Mucosa of rectum (tissue), 2 donors: ENCODE measurements around the gene MYF6.

Source experiments
- H3K27ac ChIP-seq, 2 donors: one replicate each; pipeline ENCODE4 v1.7.0; 2013; ENCODE audit warnings: inconsistent platforms in 2 of 2, low read depth in 2 of 2, low read length in 2 of 2
- H3K27me3 ChIP-seq, 2 donors: one replicate each; pipeline ENCODE4 v1.7.0; 2013; ENCODE audit warnings: low read length in 2 of 2; ENCODE audit not compliant: control insufficient read depth in 2 of 2, insufficient read depth in 2 of 2
- H3K36me3 ChIP-seq, 2 donors: one replicate each; pipeline ENCODE4 v1.7.0; 2013; ENCODE audit warnings: low read length in 2 of 2; ENCODE audit not compliant: control insufficient read depth in 2 of 2, insufficient read depth in 2 of 2
- H3K4me1 ChIP-seq, 2 donors: one replicate each; pipeline ENCODE4 v1.7.0; 2013; ENCODE audit warnings: low read length in 2 of 2, mild to moderate bottlenecking in 1 of 2; ENCODE audit not compliant: control insufficient read depth in 2 of 2, insufficient read depth in 2 of 2
- H3K4me3 ChIP-seq, 2 donors: one replicate each; pipeline ENCODE4 v1.7.0; 2013; ENCODE audit warnings: low read length in 2 of 2
- H3K9ac ChIP-seq, 2 donors: one replicate each; pipeline ENCODE4 v1.7.0; 2013; ENCODE audit warnings: low read length in 2 of 2, low read depth in 1 of 2, mild to moderate bottlenecking in 1 of 2
- H3K9me3 ChIP-seq, 2 donors: one replicate each; pipeline ENCODE4 v1.7.0; 2013; ENCODE audit warnings: low read length in 2 of 2; ENCODE audit not compliant: control insufficient read depth in 2 of 2
- donor health status: healthy.
- donor health status: Normal muscosa, but diverticular disease.

MYF6 gene

DNA sequence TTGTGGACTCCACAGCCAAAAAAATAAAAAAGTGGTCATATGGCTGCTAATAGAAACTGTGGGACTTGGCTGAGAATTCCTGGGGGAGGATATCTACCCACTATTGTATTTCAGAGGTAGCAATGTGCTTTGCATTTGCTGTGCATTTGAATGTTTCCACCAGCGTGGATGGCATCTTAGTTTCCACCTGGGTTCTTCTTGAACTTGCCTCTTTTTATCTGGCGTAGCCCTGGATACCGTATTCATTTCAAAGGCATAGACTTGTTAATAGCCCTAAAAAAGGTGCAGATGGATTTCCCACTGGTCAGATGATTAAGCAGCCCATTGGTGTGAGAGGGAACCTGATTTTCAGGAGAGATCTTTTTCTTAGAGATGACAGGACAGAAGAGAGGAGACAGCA lies 7.4 kb downstream of the MYF6 start:
- peaks cover 0 to 9% of the 10 kb centered on the region in 2 donors for H3K27me3 ChIP-seq
- no peak overlapping the region for H3K4me3 ChIP-seq
- H3K4me1 ChIP-seq: no peaks in the 10 kb centered on the region
- no peaks in the 10 kb centered on the region for H3K9me3 ChIP-seq
- no peak overlapping the region for H3K9ac ChIP-seq
- no peak overlapping the region for H3K27ac ChIP-seq
- no peaks in the 10 kb centered on the region for H3K36me3 ChIP-seq

DNA sequence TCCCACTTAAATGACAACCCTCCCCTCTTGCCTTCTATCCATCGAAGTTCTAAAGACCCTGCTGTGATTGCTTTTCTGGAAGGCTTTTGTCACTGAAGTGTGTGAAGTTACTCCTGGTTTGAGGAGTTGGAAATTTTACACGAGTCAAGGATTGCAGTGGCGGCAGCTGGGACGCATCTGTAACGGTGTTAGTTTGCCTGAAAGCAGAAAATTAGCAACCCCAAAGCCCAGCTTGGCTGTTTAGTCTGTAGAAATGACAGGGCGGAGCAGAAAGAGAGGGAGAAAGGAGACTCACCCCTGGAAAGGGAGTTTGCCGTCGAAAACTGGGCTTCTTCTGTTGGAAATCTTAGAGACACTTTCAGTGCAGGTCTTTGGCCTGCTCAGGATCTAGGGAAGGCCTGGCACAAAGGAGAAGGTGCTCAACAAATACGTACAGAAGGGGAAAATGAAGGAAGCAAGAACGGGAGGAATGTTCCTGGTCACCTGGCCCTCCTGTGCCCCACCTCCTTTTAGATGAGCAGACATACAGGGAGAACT lies 8.3 kb downstream of the MYF6 start:
- peaks cover 0 to 9% of the 10 kb centered on the region in 2 donors for H3K27me3 ChIP-seq

DNA sequence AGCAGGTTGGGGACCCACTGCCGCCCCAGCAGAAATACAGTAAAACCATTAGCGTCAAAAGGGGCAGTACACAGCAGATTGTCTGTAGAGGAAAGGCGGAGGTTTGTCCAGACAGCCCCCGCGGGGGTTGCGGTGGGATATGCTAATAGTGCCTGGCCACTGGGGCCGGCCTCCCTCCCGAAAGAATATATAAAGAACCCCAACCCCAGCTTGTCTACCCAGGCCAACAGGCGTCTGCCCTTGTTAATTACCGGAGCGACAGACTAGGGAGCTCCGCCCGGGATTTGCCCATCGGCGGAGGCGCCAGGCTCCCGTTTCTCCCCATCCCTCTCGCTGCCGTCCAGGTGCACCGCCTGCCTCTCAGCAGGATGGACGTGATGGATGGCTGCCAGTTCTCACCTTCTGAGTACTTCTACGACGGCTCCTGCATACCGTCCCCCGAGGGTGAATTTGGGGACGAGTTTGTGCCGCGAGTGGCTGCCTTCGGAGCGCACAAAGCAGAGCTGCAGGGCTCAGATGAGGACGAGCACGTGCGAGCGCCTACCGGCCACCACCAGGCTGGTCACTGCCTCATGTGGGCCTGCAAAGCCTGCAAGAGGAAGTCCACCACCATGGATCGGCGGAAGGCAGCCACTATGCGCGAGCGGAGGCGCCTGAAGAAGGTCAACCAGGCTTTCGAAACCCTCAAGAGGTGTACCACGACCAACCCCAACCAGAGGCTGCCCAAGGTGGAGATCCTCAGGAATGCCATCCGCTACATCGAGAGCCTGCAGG lies 9.4 kb downstream of the MYF6 start, which contains the start of gene MYF5:
MYF5 (plus strand) TSS at position 217 of the 774 bp plus-strand sequence; CDS start at position 369, 152 bp downstream.
- H3K9me3 ChIP-seq: no peaks in the 10 kb centered on the region
- no peak within 1 kb of the TSS for H3K9ac ChIP-seq
- H3K4me1 ChIP-seq: no peaks in the 10 kb centered on the region
- no peak within 1 kb of the TSS for H3K27ac ChIP-seq
- no peaks in the 10 kb centered on the region for H3K36me3 ChIP-seq
- H3K4me3 ChIP-seq: no peak within 1 kb of the TSS
- H3K27me3 ChIP-seq: peaks cover 0 to 9% of the 10 kb centered on the region in 2 donors

More for the DNA sequence above, 8.3 kb downstream of the MYF6 start:
- Histone ChIP-seq H3K4me1 (no peaks in the 10 kb centered on the region), H3K27ac (no peak overlapping the region), H3K9me3 (no peaks in the 10 kb centered on the region), H3K9ac (no peak overlapping the region), H3K4me3 (no peak overlapping the region), H3K36me3 (no peaks in the 10 kb centered on the region)

- Histone ChIP-seq H3K27me3 (peaks cover 0 to 9% of the 10 kb centered on the region in 2 donors), H3K4me1 (no peaks in the 10 kb centered on the region), H3K4me3 (no peak overlapping the region), H3K9ac (no peak overlapping the region), H3K36me3 (no peaks in the 10 kb centered on the region), H3K9me3 (no peaks in the 10 kb centered on the region), H3K27ac (no peak overlapping the region)
These were observed 10.4 kb downstream of the MYF6 start for GRCh38 chr12:80717856-80718255.

DNA sequence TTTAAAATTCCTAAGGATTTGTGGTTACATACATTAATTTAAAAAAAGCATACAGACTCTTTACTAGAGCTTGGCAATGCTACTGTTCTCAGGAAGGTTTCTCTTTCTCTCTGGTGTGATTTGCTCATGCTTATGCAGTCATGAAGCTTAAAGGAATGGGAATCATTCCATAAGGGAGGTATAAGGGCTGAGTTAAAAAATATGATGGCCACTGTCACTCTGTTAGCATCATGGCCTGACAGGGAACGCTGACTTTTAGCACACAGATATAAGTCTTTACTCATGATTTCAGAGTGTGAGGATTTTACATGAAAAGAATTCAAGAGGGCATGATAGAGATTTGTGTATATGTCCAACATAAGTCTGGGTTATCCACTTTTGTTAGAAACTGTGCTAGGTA lies 13.1 kb downstream of the MYF6 start:
- no peak overlapping the region for H3K27ac ChIP-seq
- peaks cover 0 to 5% of the 10 kb centered on the region in 2 donors for H3K27me3 ChIP-seq
- no peak overlapping the region for H3K4me3 ChIP-seq

DNA sequence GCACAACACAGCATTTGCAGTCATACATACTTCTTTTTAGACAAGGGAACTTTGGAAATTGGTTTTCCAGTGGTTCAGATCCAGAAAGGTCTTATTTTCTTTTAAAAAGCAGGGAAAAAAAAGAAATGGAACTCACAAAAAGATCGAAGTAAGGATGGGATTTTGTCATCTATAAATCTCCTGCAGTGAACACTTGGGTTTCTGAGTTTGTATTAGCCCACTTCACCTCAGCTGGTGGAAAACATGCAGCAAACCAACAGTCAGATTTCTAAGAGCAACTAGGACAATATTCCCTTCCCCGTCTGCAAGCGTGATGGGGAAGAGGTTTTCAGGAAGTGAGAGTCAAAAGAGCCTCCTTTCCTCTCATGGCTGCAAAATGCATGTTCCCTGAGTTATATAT lies 13.9 kb downstream of the MYF6 start:
- no peaks in the 10 kb centered on the region for H3K27me3 ChIP-seq
- H3K9me3 ChIP-seq: no peaks in the 10 kb centered on the region
- H3K36me3 ChIP-seq: no peaks in the 10 kb centered on the region
- no peak overlapping the region for H3K27ac ChIP-seq
- H3K4me3 ChIP-seq: no peak overlapping the region
- no peaks in the 10 kb centered on the region for H3K4me1 ChIP-seq
- H3K9ac ChIP-seq: no peak overlapping the region

More for the DNA sequence above, 13.1 kb downstream of the MYF6 start:
- no peak overlapping the region for H3K9ac ChIP-seq
- no peaks in the 10 kb centered on the region for H3K4me1 ChIP-seq
- no peaks in the 10 kb centered on the region for H3K36me3 ChIP-seq
- H3K9me3 ChIP-seq: no peaks in the 10 kb centered on the region

DNA sequence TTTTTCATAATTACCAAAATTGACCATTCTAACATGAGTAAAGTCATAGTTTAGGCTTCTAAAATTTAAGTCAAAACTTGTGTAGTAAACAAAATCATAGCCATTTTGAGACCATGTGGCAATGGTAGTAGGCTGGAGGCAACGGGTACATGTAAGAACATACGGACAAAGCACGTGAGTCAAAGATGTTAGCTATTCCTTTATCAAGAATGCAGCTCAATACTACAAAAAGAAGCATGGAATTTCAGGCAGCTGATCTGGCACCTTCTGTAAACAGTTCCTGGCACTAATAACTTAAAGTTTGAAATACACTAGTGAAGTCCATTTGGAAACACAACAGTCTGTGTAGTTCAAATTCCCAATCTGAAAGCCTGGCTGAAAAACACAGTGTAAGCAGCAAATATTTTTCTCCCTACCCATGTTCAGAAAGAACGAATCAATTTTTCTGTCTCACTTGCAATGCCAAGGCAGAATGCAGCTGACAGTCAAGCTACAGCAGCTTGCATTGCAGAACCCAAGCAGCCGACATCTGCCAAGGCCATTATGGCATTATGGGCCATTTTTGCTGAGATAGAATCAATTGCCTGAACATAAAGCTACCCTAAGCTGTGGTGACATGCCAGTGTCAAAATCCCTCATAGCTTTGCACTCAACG lies 38.5 kb downstream of the MYF6 start:
- Histone ChIP-seq H3K9ac (no peak overlapping the region), H3K4me1 (no peaks in the 10 kb centered on the region), H3K27ac (no peak overlapping the region), H3K27me3 (no peaks in the 10 kb centered on the region), H3K9me3 (no peaks in the 10 kb centered on the region), H3K4me3 (no peak overlapping the region), H3K36me3 (no peaks in the 10 kb centered on the region)

GRCh38 chr12:80747800-80748199 lies 40.4 kb downstream of the MYF6 start:
- H3K4me1 ChIP-seq: no peaks in the 10 kb centered on the region
- no peaks in the 10 kb centered on the region for H3K36me3 ChIP-seq
- no peak overlapping the region for H3K9ac ChIP-seq
- H3K27me3 ChIP-seq: no peaks in the 10 kb centered on the region
- H3K27ac ChIP-seq: no peak overlapping the region
- H3K9me3 ChIP-seq: no peaks in the 10 kb centered on the region
- H3K4me3 ChIP-seq: no peak overlapping the region

DNA sequence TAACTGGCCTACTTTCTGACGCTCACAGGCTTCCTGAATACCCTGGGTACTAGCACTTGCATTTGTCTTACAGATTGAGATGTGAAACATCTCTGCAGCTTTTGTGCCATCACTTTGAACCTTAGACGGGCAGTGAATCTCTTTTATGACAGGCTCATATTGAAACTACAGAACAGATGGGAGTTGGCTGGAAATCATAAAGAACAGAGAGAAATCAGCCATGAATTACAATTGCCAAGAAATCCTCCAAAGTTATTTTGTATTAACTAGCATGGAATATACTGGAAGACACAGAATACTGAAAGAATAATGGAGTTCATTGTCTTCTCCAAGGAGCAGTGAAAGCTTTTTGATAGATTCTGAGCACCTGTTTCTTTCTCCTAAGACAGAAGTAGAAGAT lies 42.0 kb downstream of the MYF6 start:
- H3K27me3 ChIP-seq: no peaks in the 10 kb centered on the region
- H3K36me3 ChIP-seq: no peaks in the 10 kb centered on the region
- no peak overlapping the region for H3K27ac ChIP-seq
- no peaks in the 10 kb centered on the region for H3K9me3 ChIP-seq
- no peaks in the 10 kb centered on the region for H3K4me1 ChIP-seq
- H3K9ac ChIP-seq: no peak overlapping the region
- no peak overlapping the region for H3K4me3 ChIP-seq

DNA sequence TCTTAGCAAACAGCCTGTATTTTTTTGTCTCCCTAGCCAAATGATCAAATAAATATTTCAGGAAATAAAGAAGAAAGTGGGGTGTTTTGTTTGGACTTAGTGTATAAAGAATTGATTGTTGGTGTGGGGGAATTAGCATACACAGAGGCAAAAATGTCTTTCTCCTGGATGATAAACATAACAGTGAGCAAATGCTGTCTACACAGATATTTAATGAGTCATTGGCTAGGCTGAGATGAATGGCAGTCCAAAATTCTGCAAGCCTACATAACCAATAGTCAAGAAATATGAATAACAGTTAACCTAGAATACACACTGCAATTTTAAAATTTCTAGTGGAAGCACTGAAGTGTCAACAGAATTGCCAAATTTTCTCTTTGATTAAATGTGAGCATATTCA lies 45.0 kb downstream of the MYF6 start:
- no peaks in the 10 kb centered on the region for H3K36me3 ChIP-seq
- H3K27ac ChIP-seq: no peak overlapping the region
- no peak overlapping the region for H3K4me3 ChIP-seq
- H3K9me3 ChIP-seq: no peaks in the 10 kb centered on the region
- no peaks in the 10 kb centered on the region for H3K4me1 ChIP-seq
- no peaks in the 10 kb centered on the region for H3K27me3 ChIP-seq
- H3K9ac ChIP-seq: no peak overlapping the region
